PFSK-1 (cell line): ENCODE data around the gene FAM110A.

Experiments used
- FOXP2 ChIP-seq: optimal IDR thresholded peaks from 2 replicates; pipeline ENCODE3; 2011; ENCODE audit warnings: borderline replicate concordance, control low read depth, inconsistent platforms; ENCODE audit not compliant: insufficient read depth; ENCODE audit errors: extremely low read length, extremely low read depth
- POLR2AphosphoS5 ChIP-seq: IDR thresholded peaks from 2 replicates; pipeline ENCODE4 v1.6.1; 2012; ENCODE audit warnings: low read depth, mild to moderate bottlenecking, control low read depth, low read length, moderate library complexity
- REST ChIP-seq, 2 experiments: IDR thresholded peaks; 2 replicates each; pipeline versions ENCODE4 v1.6.1 to v1.8.0; 2011 to 2012; ENCODE audit warnings: low read depth in 2 of 2, low read length in 2 of 2, control low read depth in 1 of 2, inconsistent platforms in 1 of 2, mild to moderate bottlenecking in 1 of 2, moderate library complexity in 1 of 2; ENCODE audit not compliant: insufficient read depth in 1 of 2
- SIN3A ChIP-seq: IDR thresholded peaks from 2 replicates; pipeline ENCODE4 v1.6.1; 2012; ENCODE audit warnings: mild to moderate bottlenecking, low read length, moderate library complexity, borderline replicate concordance; ENCODE audit not compliant: insufficient read depth
- TAF1 ChIP-seq: IDR thresholded peaks from 2 replicates; pipeline ENCODE4 v1.6.1; 2012; ENCODE audit warnings: low read length, control low read depth, borderline replicate concordance; ENCODE audit not compliant: insufficient read depth

The FAM110A gene

GRCh38 chr20:834151-834746, 734 bp downstream of the FAM110A start:
- no peak for TF ChIP-seq REST (IDR thresholded peaks at IDR 0.05; ENCODE audit: insufficient read depth in 1 of 2, low read depth in 2 of 2, low read length in 2 of 2)

- no peak for TF ChIP-seq FOXP2
- no peak for TF ChIP-seq SIN3A
- TF ChIP-seq POLR2AphosphoS5 = no peak
- no peak for TF ChIP-seq REST (IDR thresholded peaks at IDR 0.05; ENCODE audit: insufficient read depth in 1 of 2, low read depth in 2 of 2, low read length in 2 of 2)
- TF ChIP-seq TAF1 = no peak
Measured at GRCh38 chr20:835608-836045, 2.1 kb downstream of the FAM110A start.

GRCh38 chr20:836190-836589, 2.7 kb downstream of the FAM110A start:
- no peak for TF ChIP-seq TAF1

GRCh38 chr20:839015-839414, 5.5 kb downstream of the FAM110A start:
- TF ChIP-seq TAF1 (no peak), REST (IDR thresholded peaks at IDR 0.05; ENCODE audit: insufficient read depth in 1 of 2, low read depth in 2 of 2, low read length in 2 of 2) (no peak), SIN3A (no peak), POLR2AphosphoS5 (no peak), FOXP2 (no peak)

- TF ChIP-seq FOXP2 (no peak), TAF1 (no peak), SIN3A (no peak), POLR2AphosphoS5 (no peak), REST (IDR thresholded peaks at IDR 0.05; ENCODE audit: insufficient read depth in 1 of 2, low read depth in 2 of 2, low read length in 2 of 2) (no peak)
Measured at GRCh38 chr20:839626-840025, 6.1 kb downstream of the FAM110A start.

GRCh38 chr20:840503-840857, 7.0 kb downstream of the FAM110A start:
- TF ChIP-seq REST (IDR thresholded peaks at IDR 0.05; ENCODE audit: insufficient read depth in 1 of 2, low read depth in 2 of 2, low read length in 2 of 2) (no peak), POLR2AphosphoS5 (no peak), SIN3A (no peak), FOXP2 (no peak), TAF1 (no peak)
